Measurements from ENCODE around the gene NCKAP5.

GRCh38 chr2:133448195-133448594, 120.1 kb downstream of the NCKAP5 start:
- TF ChIP-seq CTCF (IDR thresholded peaks at IDR 0.05; ENCODE audit: low read length) = no peak
- TF ChIP-seq EZH2 (IDR thresholded peaks at IDR 0.05; ENCODE audit: borderline replicate concordance, low read length) = no peak
